Measurements from ENCODE around the gene UMOD. TPM values are rescaled to one million over a fixed set of nuclear protein-coding genes. Genes with fewer than 3 reads are reported as not detected.
A peak's percentile ranks its signal among the peaks of the same experiment; 100 is the strongest.

Gene UMOD
- total RNA-seq, 2 donors from 2014 or later = 12.7 to 31.3 TPM

DNA sequence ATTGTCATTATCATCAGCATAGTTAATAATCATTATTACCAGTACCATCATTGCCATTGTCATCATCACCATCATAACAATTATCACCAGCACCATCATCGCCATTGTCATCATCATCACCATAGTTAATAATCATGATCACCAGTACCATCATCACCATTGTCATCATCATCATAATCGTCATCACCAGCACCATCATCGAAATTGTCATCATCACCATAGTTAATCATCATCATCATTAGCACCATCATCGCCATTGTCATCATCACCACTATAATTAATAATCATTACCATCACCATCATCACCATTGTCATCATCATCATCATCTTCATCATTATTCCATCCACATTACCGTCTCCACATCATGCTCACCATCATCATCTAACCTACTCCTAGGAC lies 38.5 kb upstream of the UMOD start:
- Histone ChIP-seq H3K36me3 (replicated peaks in 1 of 2; ENCODE audit: insufficient read depth in 1 of 2, low read depth in 2 of 2) (no peaks in the 10 kb centered on the region), H3K4me1 (peaks cover 18% of the 10 kb centered on the region), H3K27ac (no peak overlapping the region), H3K4me3 (no peak overlapping the region), H3K9me3 (no peaks in the 10 kb centered on the region), H3K27me3 (no peaks in the 10 kb centered on the region)
- no peak for DNase-seq
- no peak for ATAC-seq
- WGBS, 2 donors = 80% methylated on average over 5 of the region's 5 CpGs
- no peak for TF ChIP-seq CTCF (IDR thresholded peaks at IDR 0.05)
- no peak for TF ChIP-seq POLR2A (IDR thresholded peaks at IDR 0.05)
- intact Hi-C loops (cut with DNase I) = no loop called here

DNA sequence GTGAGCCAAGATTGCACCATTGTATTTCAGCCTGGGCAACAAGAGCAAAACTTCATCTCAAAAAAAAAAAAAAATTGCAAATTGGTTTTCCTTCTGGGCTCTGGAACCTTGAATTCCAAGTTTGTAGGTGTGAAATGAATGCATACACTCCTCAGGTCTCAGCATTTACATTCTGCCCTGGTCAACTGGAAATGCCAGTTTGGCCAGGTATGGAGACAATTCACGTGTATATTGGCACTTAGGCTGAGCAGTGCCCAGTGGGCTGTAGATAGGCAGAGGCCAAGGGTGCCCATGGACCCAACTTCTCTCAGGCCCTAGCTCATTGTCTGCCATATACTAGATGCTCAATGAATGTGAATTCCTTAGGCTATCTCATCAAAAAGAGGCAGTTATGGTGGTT lies 36.3 kb upstream of the UMOD start:
- Histone ChIP-seq H3K4me1 (peaks cover 21% of the 10 kb centered on the region), H3K27me3 (no peaks in the 10 kb centered on the region), H3K36me3 (replicated peaks in 1 of 2; ENCODE audit: insufficient read depth in 1 of 2, low read depth in 2 of 2) (no peaks in the 10 kb centered on the region), H3K9me3 (no peaks in the 10 kb centered on the region), H3K4me3 (no peak overlapping the region), H3K27ac (no peak overlapping the region)
- intact Hi-C loops (cut with DNase I) = loop anchor here (5.0 kb wide), 1 partner anchor 482 kb away; no protein-coding TSS in a partner anchor
- DNase-seq (no peak), ATAC-seq (no peak)
- TF ChIP-seq POLR2A (IDR thresholded peaks at IDR 0.05) (no peak), CTCF (IDR thresholded peaks at IDR 0.05) (no peak)
- WGBS, 2 donors = 36 to 48% methylated on average over 1 of the region's 1 CpG

GRCh38 chr16:20387978-20388377 lies 35.5 kb upstream of the UMOD start:
- Histone ChIP-seq H3K4me1 (peaks cover 21% of the 10 kb centered on the region), H3K27ac (no peak overlapping the region), H3K27me3 (no peaks in the 10 kb centered on the region), H3K36me3 (replicated peaks in 1 of 2; ENCODE audit: insufficient read depth in 1 of 2, low read depth in 2 of 2) (no peaks in the 10 kb centered on the region), H3K4me3 (no peak overlapping the region), H3K9me3 (no peaks in the 10 kb centered on the region)
- TF ChIP-seq POLR2A (IDR thresholded peaks at IDR 0.05) (no peak), CTCF (IDR thresholded peaks at IDR 0.05) (no peak)
- ATAC-seq (no peak), DNase-seq (no peak)
- intact Hi-C loops (cut with DNase I) = loop anchor here (5.0 kb wide), 1 partner anchor 481 kb away; no protein-coding TSS in a partner anchor
- 87 to 89% methylated on average over 3 of the region's 3 CpGs for WGBS, 2 donors

DNA sequence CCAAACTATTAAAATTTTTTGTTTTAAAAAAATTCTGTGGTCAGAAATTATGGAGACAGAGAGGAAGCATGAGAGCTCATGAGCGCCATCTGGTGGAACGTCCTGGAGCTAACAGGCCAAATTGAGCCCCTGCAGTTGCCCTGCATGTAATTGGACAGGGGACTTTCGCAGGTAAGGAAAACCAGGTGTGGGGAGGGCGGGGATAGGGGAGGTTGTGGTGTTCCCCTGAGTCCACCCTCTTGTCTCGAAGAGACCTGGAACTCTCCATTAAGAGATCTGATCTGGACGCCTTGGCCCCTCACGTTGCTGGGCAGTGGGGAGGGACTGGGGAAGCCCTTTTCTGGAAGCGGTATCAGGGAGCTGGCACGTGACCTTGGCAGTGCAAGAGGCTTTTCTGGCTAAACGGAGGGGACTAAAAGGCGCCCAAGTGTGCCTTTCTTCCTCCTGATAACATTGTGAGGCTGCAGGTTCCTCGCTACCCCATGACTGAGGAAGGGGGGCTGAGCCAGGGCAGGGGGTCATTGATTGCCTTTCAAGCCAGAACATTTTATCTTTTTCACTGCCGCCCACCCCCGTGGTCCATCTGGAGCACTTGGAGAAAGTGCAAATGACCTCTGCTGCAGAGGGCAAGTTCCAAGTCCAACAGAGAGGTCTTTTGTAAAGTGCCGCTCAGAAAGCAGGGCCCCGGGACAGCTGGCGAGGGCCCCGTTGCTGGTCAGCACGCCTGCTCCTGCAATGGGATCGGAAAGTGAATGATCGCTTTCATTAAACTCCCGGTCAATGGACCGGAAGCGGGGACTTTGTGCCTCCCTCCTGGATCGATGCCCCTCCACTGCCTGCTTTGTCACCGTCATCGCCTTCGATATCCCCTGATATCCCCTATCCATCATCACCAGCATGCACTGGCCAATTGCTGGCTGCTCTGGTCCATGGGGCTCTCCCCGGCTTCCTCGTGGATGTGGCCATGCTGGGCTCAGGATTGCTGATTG lies 33.6 kb upstream of the UMOD start:
- DNase-seq (peak; percentile 83 to 91 (median 88)), ATAC-seq (peak; percentile 78)
- 10 to 11% methylated on average over 26 to 30 of the region's 30 CpGs for WGBS, 2 donors
- H3K9me3 ChIP-seq = no peaks in the 10 kb centered on the region
- intact Hi-C loops (cut with DNase I) = loop anchor here (5.0 kb wide), 1 partner anchor 479 kb away; no protein-coding TSS in a partner anchor
- peak; percentile 75 to 92 (median 83) for TF ChIP-seq CTCF (IDR thresholded peaks at IDR 0.05)
- TF ChIP-seq POLR2A (IDR thresholded peaks at IDR 0.05) = no peak
- peak overlapping the region in 3 of 4 donors; percentile 53 to 69 (median 53) for H3K27ac ChIP-seq
- no peaks in the 10 kb centered on the region for H3K27me3 ChIP-seq
- no peak overlapping the region for H3K4me3 ChIP-seq
- H3K4me1 ChIP-seq = peaks cover 28% of the 10 kb centered on the region
- no peaks in the 10 kb centered on the region for H3K36me3 ChIP-seq (replicated peaks in 1 of 2; ENCODE audit: insufficient read depth in 1 of 2, low read depth in 2 of 2)
